ACC112 (cell line): ENCODE results near the gene PDGFA.
A peak's percentile ranks its signal among the peaks of the same experiment; 100 is the strongest.

Source experiments
- H2AFZ ChIP-seq: fragments of 200-600 bp; sonication (generic); one replicate; pipeline ENCODE4 v1.6.0; 2017; ENCODE audit warnings: antibody characterized with exemption, low read length; ENCODE audit not compliant: unreplicated experiment
- H3K27ac ChIP-seq: fragments of 200-600 bp; sonication (generic); 2 replicates; pipeline ENCODE4 v1.5.1; 2014; ENCODE audit warnings: low read depth, mild to moderate bottlenecking, antibody characterized with exemption, low read length, moderate library complexity
- H3K27me3 ChIP-seq: fragments of 200-600 bp; sonication (generic); 2 replicates; pipeline ENCODE4 v1.6.1; 2014; ENCODE audit warnings: mild to moderate bottlenecking, antibody characterized with exemption, low read length, moderate library complexity, mixed read lengths; ENCODE audit not compliant: insufficient read depth
- H3K36me3 ChIP-seq: fragments of 200-600 bp; sonication (generic); 2 replicates; pipeline ENCODE4 v1.6.1; 2016; ENCODE audit warnings: mild to moderate bottlenecking, antibody characterized with exemption, low read length, moderate library complexity, mixed read lengths; ENCODE audit not compliant: insufficient read depth
- H3K4me1 ChIP-seq: fragments of 200-600 bp; sonication (generic); one replicate; pipeline ENCODE4 v1.6.1; 2016; ENCODE audit warnings: low read length, mixed read lengths; ENCODE audit not compliant: insufficient read depth, unreplicated experiment, control insufficient read depth
- H3K4me3 ChIP-seq: fragments of 200-600 bp; sonication (generic); 2 replicates; pipeline ENCODE4 v1.5.1; 2014; ENCODE audit warnings: mild to moderate bottlenecking, low read depth, low read length
- H3K79me2 ChIP-seq: fragments of 200-600 bp; sonication (generic); one replicate; pipeline ENCODE4 v1.6.0; 2016; ENCODE audit warnings: low read length; ENCODE audit not compliant: control insufficient read depth, unreplicated experiment, insufficient read depth

PDGFA gene

DNA sequence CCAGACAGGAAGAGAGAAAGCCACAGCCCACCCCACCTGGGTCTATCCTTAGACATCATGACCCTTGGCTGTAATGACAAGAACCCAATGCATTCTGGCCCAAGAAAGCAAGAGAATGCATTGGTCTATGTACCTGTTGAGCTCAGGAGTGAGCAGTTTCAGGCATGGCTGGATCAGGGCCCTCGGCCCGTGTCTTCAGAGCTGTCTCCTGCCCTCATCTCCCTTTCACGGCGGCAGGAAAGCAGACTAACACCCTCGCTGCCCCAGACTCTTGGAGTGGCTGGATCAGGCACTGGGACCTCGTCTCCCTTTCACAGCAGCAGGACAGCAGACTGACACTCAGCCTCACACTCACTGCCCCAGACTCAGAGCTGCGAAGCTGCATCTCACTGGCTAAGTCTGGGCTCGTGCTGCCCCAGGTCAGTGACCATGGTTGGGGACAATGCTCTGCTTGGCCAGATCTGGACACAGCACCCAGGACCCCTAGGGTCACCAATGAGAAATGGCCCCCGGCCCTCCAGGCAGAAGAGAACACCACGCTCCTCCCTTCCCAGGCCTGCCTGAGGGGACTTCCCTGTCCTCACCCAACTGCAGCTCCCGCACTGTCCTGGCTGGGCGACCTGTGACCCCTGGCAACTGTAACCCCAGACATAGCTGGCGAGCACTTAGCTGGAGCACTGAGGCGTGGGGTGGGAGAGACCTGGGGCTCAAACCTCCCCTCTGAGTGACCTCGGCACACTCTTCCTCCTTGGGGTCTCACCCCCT, 12.9 kb upstream of the PDGFA start:
- Histone ChIP-seq H3K36me3 (no peaks in the 10 kb centered on the region), H3K79me2 (no peaks in the 10 kb centered on the region), H2AFZ (no peak overlapping the region), H3K4me3 (no peak overlapping the region), H3K27me3 (peaks cover 17% of the 10 kb centered on the region), H3K4me1 (peaks cover 2% of the 10 kb centered on the region), H3K27ac (no peak overlapping the region)

GRCh38 chr7:531777-532176, 12.1 kb upstream of the PDGFA start:
- H3K27me3 ChIP-seq: peaks cover 17% of the 10 kb centered on the region
- no peaks in the 10 kb centered on the region for H3K79me2 ChIP-seq
- no peaks in the 10 kb centered on the region for H3K4me1 ChIP-seq
- H3K4me3 ChIP-seq: no peak overlapping the region
- no peaks in the 10 kb centered on the region for H3K36me3 ChIP-seq
- H2AFZ ChIP-seq: no peak overlapping the region
- no peak overlapping the region for H3K27ac ChIP-seq

DNA sequence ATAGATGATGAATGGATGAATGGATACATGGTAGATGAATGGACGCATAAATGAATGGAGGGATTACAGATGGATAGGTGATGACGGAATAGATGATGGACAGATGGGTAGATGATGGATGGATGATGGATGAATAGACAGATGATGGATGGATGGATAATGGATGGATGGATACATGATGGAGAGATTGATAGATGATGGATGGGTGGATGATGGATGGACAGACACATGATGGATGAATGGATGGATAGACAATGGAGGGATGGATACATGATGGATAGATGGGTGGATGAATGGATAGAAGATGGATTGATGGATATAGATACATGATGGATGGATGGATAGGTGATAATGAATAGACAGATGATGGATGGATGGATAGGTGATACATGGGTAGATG, 8.8 kb upstream of the PDGFA start:
- H3K27ac ChIP-seq: no peak overlapping the region
- no peaks in the 10 kb centered on the region for H3K4me1 ChIP-seq
- H3K79me2 ChIP-seq: no peaks in the 10 kb centered on the region
- H3K27me3 ChIP-seq: peaks cover 19% of the 10 kb centered on the region
- H2AFZ ChIP-seq: no peak overlapping the region
- H3K36me3 ChIP-seq: no peaks in the 10 kb centered on the region
- no peak overlapping the region for H3K4me3 ChIP-seq

GRCh38 chr7:527723-528122, 8.1 kb upstream of the PDGFA start:
- Histone ChIP-seq H3K27ac (no peak overlapping the region), H3K27me3 (peaks cover 26% of the 10 kb centered on the region), H3K36me3 (no peaks in the 10 kb centered on the region), H2AFZ (no peak overlapping the region), H3K4me3 (no peak overlapping the region), H3K79me2 (no peaks in the 10 kb centered on the region), H3K4me1 (no peaks in the 10 kb centered on the region)

DNA sequence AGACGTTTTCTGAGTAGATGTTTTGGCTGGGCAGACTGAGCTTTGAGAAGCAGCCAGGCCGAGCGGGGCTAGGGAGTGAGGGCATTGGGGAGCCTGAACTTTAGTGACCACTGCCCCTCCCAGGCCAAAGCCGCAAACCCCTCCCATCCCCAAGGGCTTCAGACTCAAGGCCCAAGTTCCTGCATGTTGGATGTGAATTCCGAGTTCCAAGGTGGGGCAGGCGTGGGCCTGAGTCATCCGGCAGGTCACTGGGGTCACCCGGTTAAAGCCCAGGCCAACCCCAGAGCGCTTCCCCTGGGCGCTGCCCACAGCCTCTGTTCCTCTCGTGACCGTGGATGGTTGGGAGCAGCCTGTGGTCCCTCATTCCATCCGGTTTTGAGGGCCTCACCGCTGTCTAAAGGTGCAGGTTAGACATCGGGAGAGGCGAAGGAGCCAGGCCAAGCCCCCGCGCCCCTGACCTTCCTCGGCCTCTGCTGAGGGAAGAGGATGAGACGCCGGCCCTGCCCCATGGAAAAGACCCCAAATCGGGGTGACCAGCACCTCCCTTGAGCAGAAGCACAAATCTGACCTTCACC, 6.9 kb upstream of the PDGFA start:
- H3K79me2 ChIP-seq: no peaks in the 10 kb centered on the region
- H3K4me3 ChIP-seq: no peak overlapping the region
- peaks cover 4% of the 10 kb centered on the region for H3K4me1 ChIP-seq
- peaks cover 38% of the 10 kb centered on the region for H3K27me3 ChIP-seq
- H2AFZ ChIP-seq: no peak overlapping the region
- no peak overlapping the region for H3K27ac ChIP-seq
- no peaks in the 10 kb centered on the region for H3K36me3 ChIP-seq

GRCh38 chr7:525740-526139, 6.1 kb upstream of the PDGFA start:
- Histone ChIP-seq H3K36me3 (no peaks in the 10 kb centered on the region), H3K27ac (no peak overlapping the region), H3K79me2 (no peaks in the 10 kb centered on the region), H3K27me3 (peaks cover 46% of the 10 kb centered on the region), H2AFZ (no peak overlapping the region), H3K4me1 (peaks cover 8% of the 10 kb centered on the region), H3K4me3 (no peak overlapping the region)

DNA sequence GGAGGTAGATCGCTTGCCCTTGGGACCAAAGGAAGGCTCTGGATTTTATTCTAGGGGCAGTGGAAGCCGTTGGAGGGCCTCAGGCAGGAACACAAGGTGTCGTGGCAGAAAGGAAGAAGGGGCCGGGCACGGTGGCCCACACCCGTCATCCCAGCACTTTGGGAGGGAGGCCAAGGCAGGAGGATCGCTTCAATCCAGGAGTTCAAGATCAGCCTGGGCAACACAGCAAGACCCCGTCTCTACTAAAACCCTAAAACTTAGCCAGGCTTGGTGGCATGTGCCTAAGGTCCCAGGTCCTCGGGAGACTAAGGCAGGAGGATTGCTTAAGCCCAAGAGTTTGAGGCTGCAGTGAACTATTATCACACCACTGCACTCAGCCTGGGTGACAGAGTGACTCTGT, 5.2 kb upstream of the PDGFA start:
- H2AFZ ChIP-seq: no peak overlapping the region
- no peak overlapping the region for H3K4me3 ChIP-seq
- peaks cover 8% of the 10 kb centered on the region for H3K4me1 ChIP-seq
- H3K27ac ChIP-seq: no peak overlapping the region
- no peaks in the 10 kb centered on the region for H3K36me3 ChIP-seq
- peaks cover 46% of the 10 kb centered on the region for H3K27me3 ChIP-seq
- H3K79me2 ChIP-seq: no peaks in the 10 kb centered on the region

DNA sequence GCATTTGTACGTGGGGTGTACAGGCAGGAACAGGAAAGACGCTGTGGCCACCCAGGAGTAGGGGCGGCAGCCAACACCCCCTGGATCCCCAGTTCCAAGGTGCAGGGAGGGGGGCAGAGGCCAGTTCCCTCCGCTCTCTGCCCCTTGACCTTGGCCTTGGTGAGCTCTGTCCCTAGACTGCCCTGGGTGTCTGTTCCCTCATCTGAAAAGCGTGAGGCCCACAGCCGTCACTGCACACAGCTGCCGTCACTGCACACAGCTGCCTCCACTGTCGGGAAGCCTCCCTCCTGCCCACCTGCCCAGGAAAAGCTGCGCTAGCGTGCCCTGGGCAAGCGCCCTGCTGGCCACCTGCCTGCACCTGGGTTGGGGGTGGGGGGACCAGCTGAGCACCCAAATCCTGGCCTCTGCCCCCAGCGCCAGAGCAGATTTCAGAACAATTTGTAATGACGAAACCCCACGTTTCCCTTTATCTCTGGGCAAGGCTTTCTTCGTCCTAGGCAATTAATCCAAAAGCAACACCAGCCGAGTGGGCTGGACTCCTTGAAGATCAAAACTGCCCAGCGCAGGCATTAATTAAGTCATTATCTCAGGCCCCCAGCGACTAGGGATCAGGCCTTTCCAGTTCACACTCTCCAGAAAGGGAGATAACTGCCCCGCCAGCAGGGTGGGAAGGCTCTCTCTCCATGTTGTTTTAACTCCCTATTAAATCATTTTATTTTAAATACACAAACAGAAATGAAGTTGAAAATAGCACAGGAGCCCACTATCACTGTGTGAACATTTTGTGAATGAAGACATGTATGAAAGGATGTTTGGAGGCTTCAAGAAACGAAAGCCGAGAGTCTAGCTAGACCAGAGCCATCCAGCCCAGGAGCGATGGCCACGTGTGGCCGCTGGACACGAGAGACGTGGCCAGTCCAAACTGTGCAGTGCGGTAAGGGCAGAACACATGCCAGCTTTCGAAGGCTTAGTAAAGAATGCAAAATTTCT, 4.0 kb upstream of the PDGFA start:
- Histone ChIP-seq H2AFZ (no peak overlapping the region), H3K27ac (no peak overlapping the region), H3K36me3 (no peaks in the 10 kb centered on the region), H3K4me1 (peaks cover 8% of the 10 kb centered on the region), H3K27me3 (peaks cover 44% of the 10 kb centered on the region), H3K79me2 (no peaks in the 10 kb centered on the region), H3K4me3 (no peak overlapping the region)

GRCh38 chr7:522951-523314, 3.3 kb upstream of the PDGFA start:
- Histone ChIP-seq H2AFZ (no peak overlapping the region), H3K4me1 (peaks cover 8% of the 10 kb centered on the region)

DNA sequence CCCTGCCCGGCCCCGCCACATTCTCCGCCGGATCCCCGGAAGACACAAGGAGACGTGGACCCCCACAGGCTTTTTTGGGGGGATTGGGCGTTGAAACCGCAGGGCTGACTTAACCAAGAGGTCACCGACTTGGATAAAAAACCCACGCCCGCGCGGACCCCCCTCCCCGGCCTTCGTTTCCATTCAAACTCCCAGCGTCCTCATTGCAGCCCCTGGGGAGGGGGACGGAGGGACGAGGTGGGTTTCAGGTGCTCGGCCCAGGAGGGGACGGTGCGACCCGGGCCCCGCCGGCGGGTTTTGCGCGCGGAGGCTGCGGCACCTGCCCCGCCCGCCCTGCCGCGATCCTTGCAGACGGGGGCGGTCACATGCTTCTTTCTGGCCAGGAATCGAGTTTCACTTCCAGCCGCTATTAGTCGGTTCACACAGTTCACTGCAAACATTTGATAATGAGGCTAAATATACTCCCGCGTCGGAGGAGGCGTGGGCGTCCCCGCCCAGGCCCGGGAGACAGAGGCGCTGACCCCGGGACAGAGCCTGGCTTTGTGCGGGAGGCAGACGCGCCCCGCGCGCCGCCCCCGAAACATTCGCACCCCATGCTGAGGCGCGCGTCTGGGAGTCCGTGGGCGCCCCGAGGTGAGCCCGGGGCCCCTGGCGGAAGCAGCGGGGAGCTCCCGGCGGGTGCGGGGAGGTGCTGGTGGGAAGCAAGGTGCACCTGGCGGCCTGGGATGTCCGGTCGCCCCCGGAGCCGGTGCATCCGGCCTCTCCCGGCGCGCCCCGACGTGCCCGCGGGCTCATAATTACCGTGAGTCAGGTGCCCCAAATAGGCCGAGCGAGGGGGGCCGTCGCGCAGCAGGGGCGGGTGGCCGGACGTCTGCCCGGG, 2.7 kb upstream of the PDGFA start:
- H3K36me3 ChIP-seq: no peaks in the 10 kb centered on the region
- H3K79me2 ChIP-seq: no peaks in the 10 kb centered on the region
- H3K4me3 ChIP-seq: peak overlapping the region; percentile 69
- peak overlapping the region; percentile 33 for H2AFZ ChIP-seq
- no peak overlapping the region for H3K27ac ChIP-seq
- H3K27me3 ChIP-seq: peaks cover 35% of the 10 kb centered on the region
- peaks cover 8% of the 10 kb centered on the region for H3K4me1 ChIP-seq

More at GRCh38 chr7:522951-523314, 3.3 kb upstream of the PDGFA start:
- H3K27ac ChIP-seq: no peak overlapping the region
- no peak overlapping the region for H3K4me3 ChIP-seq
- H3K79me2 ChIP-seq: no peaks in the 10 kb centered on the region
- H3K27me3 ChIP-seq: peaks cover 37% of the 10 kb centered on the region
- no peaks in the 10 kb centered on the region for H3K36me3 ChIP-seq
